GM18870 (cell line): ENCODE results near the gene RBM15.
A peak's percentile ranks its signal among the peaks of the same experiment; 100 is the strongest.

Source experiments
- ATAC-seq: cut with Tn5 transposase; IDR thresholded peaks from one replicate; pipeline ENCODE4 v1.9.1; 2021; ENCODE audit warnings: moderate library complexity; ENCODE audit not compliant: unreplicated experiment

Gene RBM15

DNA sequence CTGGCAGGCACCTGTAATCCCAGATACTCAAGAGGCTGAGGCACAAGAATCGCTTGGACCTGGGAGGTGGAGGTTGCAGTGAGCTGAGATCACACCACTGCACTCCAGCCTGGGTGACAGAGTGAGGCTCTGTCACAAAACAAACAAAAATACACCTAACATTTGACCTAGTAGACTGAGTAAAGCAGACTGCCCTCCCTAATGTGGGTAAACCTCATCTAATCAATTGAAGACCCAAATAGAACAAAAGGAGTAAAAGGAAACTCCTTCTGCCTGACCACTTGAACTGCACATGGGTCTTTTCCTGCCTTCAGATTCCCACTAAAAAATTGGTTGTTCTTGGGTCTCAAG lies 19.0 kb upstream of the RBM15 start:
- ATAC-seq = no peak

DNA sequence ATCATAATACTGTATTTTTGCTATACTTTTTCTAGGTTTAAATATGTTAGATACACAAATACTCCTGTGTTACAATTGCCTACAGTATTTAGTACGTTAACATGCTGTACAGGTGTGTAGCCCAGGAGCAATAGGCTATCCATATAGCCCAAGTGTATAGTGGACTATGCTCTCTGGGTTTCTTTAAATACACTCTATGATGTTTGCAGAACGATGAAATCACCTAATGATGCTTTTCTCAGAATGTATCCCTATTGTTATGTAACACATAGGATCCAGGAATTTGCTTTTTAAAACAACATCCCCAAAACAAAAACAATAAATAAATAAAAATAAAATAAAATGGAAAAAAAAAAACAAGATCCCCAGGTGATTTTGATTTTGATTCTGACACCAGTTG lies 18.1 kb upstream of the RBM15 start:
- ATAC-seq = no peak

DNA sequence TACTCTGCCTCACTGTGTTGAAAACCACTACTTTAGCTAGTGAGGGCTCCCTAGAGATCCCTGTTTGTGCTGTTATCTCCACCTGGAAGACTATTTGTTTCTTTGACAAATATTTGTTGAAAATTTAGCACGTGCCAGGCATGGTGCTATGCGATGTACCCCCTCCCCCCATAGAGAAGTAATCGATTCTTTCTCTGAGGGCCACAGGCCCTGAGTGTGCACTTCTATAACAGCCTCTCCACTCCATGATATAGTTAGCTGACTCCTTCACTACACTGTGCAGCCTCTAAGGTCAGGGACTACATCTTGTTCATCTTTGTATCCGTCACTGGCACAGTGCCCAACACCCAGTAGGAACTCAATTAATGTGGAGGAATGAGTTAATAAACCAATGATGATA lies 17.3 kb upstream of the RBM15 start:
- ATAC-seq = no peak

DNA sequence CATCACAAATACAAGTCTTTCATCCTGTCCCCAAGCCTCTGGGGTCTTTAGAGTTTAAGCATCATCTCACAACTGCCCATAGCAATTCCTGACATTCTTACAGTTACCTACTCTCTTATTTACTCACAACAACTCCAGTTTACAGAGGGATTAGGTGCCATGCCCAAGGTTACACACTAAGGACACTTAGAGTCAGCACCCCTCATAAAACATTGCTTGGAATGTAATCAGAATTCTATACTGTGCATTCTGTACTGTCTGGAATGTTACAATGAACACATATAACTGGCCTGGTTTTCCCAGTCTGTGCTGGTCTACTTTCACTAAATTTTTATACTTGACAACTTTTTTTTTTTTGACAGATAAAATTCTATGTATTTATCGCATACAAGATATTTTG lies 14.5 kb upstream of the RBM15 start:
- no peak for ATAC-seq

DNA sequence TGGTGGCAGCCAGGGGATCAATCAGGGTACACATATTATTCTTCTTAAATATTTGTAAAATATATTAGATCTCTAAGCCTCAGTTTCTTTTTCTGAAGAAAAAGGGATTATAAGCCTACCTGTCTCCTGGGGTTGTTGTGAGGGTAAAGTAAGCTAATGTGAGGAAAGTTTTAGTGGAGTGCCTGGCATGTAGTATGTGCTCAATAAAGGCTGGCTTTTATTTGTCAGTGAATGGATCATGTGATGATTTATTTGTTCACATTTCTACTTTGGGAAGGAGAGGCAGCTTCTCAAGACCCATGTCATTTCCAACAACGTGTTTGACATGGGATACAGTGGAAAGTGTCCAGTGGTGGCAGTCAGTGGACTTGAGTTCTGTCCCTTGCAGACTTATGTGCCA lies 12.4 kb upstream of the RBM15 start:
- ATAC-seq = no peak

DNA sequence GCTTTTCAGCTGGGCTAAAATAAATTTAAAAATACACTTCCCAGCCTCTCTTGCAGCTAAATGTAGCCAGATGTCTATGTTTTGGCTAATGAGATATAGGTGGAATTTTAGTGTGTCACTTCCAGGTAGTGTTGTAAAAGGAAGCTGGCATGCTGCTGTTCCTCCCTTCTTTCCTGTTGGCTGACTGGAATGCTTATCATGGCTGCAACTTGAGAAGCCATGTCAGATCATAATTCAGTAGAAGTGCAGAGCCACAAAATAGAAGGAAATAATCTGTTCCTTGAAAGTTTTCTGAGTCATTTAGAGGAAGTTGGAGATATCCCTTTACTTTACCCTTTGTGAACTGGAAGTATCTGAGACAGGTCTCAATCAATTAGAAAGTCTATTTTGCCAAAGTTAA lies 10.9 kb upstream of the RBM15 start:
- no peak for ATAC-seq

DNA sequence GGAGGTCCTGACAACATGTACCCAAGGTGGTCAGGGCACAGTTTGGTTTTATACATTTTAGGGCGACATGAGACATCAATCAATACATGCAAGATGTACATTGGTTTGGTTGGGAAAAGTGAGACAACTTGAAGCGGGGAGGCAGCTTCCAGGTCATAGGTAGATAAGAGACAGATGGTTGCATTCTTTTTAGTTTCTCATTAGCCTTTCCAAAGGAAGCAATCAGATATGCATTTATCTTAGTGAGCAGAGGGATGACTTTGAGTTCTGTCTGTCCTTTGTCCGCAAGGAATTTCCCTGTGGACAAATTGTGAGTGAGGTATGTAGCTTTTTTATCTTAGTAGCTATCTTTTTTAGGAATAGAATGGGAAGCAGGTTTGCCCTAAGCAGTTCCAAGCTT lies 10.5 kb upstream of the RBM15 start:
- no peak for ATAC-seq

DNA sequence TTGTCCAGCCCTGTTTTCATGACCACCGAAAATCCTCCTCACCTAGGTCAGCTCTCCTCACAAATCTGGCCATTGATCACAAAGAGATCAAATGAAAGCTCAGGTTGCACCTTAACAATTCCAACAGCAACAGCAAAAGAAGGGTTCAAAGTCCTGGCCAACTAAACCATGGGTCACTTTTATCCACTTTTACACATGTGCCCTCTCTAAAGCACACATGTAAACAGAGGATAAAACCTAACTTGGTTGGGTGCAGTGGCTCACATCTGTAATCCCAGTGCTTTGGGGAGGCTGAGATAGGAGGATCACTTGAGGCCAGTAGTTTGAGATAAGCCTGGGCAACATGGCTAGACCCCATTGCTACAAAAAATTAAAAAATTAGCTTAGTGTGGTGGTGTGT lies 3.9 kb upstream of the RBM15 start:
- ATAC-seq = no peak

DNA sequence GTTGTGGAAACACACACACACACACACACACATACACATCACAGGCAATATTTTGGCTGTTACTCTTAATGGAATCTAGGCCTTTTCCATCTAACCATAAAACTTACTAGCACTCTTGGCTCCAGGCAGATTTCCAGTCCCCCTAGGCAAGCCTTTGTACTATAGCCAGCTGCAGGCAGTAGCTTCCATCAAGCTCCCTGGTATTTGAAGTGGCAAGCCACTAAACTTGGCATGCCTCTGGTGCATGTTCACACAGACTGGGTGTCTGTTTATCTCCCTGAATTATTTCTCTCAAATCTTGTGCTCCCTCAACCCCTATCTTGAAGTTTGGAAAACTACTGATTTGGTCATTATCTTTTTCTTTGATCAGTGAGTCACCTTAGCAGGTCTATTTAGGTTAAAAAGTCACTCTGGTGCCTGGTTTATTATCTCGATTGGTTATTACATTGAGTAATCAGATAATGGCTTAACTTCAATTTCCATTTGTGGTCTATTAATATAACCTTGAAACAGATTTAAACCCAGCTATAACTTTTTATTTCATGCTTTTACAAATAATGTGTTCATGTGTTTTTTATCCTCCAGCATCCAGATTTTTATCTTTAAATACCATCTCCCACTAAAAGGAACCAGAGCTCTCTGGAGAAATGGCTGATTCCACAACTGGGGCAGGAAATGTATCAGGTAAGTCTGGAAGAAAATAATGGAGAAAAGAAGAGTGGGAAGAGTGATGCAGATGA lies 2.7 kb upstream of the RBM15 start:
- no peak for ATAC-seq

DNA sequence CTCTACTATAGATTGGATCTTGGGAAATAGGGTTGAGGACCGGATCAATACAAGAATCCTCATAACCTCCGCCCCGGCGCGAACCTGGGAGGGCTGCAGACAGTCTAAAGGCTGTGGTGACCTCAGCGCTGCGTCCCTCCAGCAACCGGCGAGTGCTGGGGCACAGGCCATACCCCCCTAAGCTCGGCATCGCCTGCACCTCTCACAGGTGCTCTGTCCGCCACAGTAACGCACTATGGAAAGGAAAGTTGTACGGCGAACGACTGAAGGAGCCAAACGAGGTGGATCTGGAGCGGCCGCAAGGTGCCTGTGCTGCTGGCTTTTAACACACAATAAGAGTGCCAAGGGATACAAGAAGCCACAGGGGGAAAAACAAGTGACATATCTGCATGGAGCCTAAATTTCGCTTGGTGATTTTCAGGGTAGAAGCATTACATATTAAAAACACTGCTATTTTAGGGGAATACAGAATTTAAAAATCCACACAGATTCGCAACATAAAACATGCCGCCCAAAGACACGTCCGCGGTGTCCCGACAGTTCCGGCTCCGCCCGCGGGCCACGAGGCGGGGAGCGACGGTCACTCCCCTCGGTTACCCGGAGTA lies 1.4 kb upstream of the RBM15 start:
- ATAC-seq = no peak

DNA sequence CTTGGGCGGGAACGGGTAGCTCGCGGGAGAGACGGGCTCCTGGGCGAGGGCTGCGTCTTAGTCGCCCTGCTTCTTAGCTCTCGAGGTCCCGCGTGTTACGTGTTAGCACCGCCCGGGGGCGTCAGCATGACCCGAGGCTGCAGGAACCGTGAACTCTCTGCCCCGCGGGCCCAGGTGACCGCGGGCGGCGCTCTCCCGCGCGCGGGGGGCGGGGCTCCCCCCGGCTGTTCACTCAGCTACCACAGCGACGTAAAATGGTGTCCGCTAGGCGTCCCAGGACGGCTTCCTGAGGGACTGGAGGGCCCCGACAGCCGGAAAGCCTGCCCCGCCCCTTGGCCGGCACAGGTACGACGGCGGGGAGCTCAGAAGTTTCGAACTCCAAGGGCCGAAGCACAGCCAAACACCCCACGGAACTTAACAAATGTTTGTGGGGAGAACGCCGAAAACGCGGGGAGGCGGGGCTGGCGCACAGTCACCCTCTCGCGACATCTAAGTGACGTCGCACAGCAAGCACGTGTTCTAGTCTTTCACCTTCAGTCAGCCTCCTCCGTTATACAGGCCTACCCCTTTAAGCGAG lies 780 bp upstream of the RBM15 start:
- peak; percentile 65 for ATAC-seq

DNA sequence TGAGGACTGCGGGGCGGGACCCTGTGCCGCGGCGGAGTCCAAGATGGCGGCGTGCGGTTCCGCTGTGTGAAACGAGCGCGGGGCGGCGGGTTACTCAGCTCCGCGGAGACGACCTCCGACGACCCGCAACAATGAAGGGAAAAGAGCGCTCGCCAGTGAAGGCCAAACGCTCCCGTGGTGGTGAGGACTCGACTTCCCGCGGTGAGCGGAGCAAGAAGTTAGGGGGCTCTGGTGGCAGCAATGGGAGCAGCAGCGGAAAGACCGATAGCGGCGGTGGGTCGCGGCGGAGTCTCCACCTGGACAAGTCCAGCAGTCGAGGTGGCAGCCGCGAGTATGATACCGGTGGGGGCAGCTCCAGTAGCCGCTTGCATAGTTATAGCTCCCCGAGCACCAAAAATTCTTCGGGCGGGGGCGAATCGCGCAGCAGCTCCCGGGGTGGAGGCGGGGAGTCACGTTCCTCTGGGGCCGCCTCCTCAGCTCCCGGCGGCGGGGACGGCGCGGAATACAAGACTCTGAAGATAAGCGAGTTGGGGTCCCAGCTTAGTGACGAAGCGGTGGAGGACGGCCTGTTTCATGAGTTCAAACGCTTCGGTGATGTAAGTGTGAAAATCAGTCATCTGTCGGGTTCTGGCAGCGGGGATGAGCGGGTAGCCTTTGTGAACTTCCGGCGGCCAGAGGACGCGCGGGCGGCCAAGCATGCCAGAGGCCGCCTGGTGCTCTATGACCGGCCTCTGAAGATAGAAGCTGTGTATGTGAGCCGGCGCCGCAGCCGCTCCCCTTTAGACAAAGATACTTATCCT lies 430 bp downstream of the RBM15 start:
- no peak for ATAC-seq

DNA sequence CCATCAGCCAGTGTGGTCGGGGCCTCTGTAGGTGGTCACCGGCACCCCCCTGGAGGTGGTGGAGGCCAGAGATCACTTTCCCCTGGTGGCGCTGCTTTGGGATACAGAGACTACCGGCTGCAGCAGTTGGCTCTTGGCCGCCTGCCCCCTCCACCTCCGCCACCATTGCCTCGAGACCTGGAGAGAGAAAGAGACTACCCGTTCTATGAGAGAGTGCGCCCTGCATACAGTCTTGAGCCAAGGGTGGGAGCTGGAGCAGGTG lies 961 bp downstream of the RBM15 start:
- no peak for ATAC-seq

DNA sequence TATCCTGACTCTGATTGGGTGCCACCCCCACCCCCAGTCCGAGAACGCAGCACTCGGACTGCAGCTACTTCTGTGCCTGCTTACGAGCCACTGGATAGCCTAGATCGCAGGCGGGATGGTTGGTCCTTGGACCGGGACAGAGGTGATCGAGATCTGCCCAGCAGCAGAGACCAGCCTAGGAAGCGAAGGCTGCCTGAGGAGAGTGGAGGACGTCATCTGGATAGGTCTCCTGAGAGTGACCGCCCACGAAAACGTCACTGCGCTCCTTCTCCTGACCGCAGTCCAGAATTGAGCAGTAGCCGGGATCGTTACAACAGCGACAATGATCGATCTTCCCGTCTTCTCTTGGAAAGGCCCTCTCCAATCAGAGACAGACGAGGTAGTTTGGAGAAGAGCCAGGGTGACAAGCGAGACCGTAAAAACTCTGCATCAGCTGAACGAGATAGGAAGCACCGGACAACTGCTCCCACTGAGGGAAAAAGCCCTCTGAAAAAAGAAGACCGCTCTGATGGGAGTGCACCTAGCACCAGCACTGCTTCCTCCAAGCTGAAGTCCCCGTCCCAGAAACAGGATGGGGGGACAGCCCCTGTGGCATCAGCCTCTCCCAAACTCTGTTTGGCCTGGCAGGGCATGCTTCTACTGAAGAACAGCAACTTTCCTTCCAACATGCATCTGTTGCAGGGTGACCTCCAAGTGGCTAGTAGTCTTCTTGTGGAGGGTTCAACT lies 2.1 kb downstream of the RBM15 start:
- ATAC-seq = no peak

DNA sequence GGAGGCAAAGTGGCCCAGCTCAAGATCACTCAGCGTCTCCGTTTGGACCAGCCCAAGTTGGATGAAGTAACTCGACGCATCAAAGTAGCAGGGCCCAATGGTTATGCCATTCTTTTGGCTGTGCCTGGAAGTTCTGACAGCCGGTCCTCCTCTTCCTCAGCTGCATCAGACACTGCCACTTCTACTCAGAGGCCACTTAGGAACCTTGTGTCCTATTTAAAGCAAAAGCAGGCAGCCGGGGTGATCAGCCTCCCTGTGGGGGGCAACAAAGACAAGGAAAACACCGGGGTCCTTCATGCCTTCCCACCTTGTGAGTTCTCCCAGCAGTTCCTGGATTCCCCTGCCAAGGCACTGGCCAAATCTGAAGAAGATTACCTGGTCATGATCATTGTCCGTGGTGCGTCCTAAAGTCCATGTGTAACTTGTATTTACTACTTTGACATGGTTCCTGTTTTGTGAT lies 2.7 kb downstream of the RBM15 start:
- ATAC-seq = no peak

DNA sequence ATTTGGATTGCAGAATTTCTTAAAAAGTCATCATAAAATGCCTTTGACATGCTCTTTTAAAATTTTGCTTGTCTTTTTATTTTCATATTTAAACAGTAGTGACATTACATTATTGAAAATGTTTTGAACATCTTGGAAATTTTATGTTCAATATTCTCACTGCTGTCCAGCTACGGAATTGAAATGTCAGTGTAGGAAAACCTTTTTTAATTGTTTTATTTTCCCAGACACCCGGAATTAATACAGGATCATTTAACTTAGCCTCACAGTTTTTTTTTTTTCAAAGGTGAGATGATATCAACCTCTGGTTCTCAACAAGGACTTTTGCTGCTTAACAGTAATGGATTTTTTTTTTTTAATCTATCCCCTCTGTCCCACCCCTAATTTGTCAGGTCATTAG lies 4.1 kb downstream of the RBM15 start:
- no peak for ATAC-seq

DNA sequence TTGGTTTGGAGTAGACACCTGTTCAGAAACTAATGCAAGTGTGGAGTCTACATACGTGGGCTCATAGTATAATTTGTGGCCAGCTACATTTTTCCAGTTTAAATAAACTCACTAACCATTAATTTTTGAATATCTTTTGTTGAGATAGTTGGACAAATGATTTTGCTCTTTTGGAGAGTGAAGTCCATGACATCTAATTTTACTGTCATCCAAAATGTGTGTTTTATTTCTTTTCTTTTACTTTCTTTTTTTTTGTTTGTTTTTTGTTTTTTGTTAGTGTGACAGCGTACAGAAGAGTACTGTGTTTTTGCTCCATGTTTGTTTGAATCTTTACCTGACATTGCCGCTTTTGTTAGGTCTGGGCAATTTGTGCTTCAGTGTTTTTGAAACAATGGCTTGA lies 5.0 kb downstream of the RBM15 start:
- no peak for ATAC-seq

DNA sequence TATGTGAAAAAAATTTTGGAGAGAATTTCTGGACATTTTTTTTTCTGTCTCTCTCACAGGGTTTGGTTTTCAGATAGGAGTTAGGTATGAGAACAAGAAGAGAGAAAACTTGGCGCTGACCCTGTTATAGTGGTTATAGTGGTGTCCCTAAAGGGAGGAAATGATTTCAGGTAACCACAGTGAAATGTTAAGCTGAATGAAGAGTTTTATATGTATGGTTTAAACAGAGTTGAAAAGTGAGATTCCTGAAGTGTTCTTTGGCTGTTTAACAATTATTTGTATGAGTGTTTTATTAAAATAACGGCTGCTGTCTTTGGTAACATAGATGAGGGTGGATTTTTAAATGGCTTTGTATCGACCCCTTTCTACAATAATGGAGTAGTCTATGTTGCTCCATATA lies 6.3 kb downstream of the RBM15 start:
- no peak for ATAC-seq

DNA sequence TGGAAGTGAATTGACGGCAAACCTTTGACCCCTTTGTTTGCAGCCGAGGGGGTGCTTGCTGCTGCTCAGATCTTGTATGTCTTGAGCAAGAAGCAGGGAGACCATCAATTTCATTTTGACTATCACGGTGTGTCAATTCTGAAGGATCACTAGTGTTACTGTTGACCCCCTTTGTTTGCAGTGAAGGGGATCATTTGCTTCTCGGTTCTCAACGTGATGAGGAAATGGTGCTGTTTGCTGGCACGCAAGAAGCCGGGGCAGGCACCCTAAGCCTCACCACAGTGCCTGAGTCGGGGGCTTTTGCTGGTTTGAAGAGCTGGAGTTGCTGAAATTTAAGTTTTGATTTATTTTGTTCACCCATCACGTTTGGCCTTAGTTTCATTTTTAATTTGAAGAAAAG lies 7.5 kb downstream of the RBM15 start:
- ATAC-seq = no peak

DNA sequence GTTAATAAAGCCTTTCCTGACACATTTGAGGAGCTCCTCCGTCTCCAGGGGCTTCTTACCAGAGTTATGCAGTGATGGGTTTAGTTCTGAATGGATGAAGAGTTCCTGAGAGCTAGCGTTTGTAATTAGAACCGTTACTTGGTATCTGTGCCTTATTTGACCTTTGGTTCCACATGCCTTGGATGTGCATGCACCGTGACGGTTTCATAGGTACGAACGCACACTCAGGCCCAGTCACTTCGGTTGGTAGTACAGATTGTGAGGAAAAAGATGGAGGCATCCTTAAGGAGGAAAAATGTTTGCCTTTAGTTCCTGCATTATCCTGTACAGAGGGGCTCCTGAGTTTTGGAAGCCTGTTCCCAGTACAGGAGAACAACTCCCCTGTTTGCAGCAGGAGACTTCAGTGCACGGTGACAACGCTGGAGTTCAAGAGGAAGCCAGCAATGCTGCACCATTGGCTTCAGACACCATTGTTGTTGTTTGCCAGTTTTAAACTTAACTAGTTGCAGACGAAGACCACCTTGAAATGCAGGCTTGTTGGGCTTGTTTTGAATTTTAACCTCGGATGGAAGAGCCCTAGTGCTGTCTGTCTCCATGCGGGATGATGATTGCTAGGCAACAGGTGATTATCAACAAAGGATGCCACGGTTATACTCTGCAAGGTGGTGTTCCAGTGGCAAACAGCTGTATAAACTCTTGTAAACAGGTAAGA lies 8.2 kb downstream of the RBM15 start:
- ATAC-seq = no peak

DNA sequence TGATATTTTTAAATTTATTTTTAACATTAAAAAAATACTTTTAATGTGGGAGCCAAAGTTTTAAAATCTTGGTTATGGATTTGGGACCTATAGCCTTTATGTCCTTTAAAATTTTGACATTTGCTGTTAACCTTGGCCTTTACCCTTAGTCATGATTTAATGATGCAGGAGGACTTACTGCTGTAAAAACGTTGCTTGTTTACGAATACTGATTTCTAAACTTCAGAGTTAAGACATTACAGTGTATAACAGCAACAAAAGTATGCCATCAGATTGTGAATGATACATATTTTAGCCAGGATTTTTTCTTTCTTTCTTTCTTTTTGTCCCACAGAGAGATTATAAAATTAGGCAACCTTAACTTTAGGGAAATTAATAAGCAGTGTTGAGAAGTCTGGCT lies 8.9 kb downstream of the RBM15 start:
- ATAC-seq = no peak
